Measurements from ENCODE around the gene AMOTL2. TPM values are rescaled to one million over a fixed set of nuclear protein-coding genes. Genes with fewer than 3 reads are reported as not detected.

AMOTL2 gene
- total RNA-seq, 1 donor = 0.10 TPM

DNA sequence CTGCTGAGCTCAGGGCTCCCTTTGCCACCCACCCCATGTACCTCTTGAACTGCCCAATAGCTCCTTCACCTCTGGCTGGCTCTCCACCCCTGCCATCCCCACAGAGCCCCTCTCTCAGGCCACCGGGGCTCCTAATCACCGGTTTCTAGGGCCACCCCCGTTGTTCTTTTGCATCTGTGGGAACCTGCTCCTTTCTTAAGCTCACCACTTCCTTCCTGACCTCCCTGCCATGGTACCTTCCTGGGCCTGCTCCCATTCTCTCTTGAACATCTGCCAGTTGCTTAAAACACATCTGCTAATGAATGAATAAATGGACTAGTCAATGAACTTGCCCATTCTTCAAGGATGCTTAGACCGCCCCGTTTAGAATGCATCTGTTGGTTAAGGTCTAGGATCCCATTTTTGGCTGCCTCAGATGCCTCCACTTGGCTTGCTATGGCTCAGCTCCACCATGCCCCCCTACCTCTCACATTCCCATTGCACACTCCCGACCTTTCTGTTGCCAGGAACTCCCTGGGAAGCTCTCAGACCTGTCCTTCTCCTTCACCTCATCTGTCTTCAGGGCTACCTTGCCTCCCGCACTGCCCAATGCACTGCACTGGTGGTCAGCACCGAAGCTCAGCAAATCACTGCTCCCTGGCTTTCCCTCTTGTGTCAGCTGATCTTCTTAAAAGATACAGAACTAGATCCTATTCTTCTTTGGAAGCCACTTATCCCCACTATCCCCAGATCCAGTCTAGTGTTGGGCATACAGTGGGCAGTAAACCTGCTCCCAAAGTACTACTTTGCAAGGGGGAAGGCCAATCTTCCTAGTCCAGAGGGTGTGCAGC, 9.1 kb downstream of the AMOTL2 start:
- H3K9me3 ChIP-seq (ENCODE audit: low read depth, low read length) = no peaks in the 10 kb centered on the region
- peaks cover 16% of the 10 kb centered on the region for H3K4me1 ChIP-seq (ENCODE audit: insufficient read depth, low read length)
- no peak overlapping the region for H3K4me3 ChIP-seq (ENCODE audit: low read length)
- peaks cover 13% of the 10 kb centered on the region for H3K27me3 ChIP-seq (ENCODE audit: insufficient read depth, low read length)

DNA sequence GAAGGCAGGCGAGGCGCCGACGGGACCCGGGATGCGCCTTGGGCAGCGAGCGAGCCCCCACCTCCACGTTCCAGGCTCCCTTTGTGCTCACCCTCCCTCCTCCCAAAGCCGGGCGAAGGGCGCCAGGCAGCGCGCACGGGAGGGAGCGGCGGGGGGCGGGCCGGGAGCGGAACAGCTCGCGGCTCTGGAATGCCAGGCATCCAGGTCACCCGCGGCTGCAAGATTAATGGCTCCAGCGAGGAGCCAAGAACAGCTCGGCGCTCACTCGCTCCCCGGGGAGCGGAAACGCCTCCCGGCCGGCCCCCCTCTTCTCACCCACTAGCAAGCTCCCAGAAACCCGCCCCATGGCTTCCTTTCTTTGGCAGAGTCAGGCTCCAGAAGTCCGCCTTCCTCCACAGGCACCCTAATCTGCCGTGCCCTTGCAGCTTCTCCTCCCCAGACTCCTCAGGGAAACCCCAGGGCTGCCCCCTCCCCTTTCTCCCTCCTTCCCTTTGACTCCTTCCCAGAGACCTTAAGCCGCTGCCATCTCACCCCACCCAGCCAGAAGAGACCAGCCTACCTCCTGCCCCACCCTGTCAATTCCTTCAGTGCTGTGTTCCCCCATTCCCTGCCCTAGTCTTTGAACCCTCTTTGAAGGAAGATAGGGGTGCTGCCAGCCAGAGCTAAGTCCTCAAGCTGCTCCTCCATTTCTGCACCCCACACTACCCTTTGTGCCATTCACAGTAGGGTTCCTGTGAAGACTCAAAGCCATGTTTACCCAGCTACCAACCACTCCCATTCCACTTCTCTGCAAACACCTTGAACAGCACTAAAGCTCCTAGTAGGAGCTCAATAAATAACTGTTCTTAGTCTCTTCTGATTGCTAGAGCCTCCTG, 9.9 kb downstream of the AMOTL2 start:
- no peaks in the 10 kb centered on the region for H3K9me3 ChIP-seq (ENCODE audit: low read depth, low read length)
- peaks cover 16% of the 10 kb centered on the region for H3K4me1 ChIP-seq (ENCODE audit: insufficient read depth, low read length)
- H3K27me3 ChIP-seq (ENCODE audit: insufficient read depth, low read length) = peaks cover 13% of the 10 kb centered on the region
- H3K4me3 ChIP-seq (ENCODE audit: low read length) = no peak overlapping the region

DNA sequence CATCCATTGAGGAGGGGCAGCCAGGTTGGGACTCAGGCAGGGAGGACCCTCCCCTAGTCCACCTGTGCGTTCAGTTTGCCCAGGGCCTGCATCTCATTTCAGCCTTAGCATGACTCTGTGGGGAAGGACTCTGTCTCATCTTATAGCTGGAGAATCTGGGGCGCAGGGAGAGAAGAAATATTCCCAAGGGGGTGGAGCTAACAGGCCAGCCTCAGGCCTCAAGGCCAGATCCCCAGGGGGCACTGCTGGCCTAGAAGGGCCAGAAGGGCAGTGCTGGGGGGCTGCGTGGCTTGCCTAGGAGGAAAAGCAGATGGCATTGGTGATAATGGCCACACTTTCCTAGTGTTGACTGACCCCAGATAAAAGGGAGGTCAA, 10.9 kb downstream of the AMOTL2 start:
- Histone ChIP-seq H3K9me3 (ENCODE audit: low read depth, low read length) (no peaks in the 10 kb centered on the region), H3K4me1 (ENCODE audit: insufficient read depth, low read length) (peaks cover 16% of the 10 kb centered on the region), H3K27me3 (ENCODE audit: insufficient read depth, low read length) (peaks cover 13% of the 10 kb centered on the region), H3K4me3 (ENCODE audit: low read length) (no peak overlapping the region)

DNA sequence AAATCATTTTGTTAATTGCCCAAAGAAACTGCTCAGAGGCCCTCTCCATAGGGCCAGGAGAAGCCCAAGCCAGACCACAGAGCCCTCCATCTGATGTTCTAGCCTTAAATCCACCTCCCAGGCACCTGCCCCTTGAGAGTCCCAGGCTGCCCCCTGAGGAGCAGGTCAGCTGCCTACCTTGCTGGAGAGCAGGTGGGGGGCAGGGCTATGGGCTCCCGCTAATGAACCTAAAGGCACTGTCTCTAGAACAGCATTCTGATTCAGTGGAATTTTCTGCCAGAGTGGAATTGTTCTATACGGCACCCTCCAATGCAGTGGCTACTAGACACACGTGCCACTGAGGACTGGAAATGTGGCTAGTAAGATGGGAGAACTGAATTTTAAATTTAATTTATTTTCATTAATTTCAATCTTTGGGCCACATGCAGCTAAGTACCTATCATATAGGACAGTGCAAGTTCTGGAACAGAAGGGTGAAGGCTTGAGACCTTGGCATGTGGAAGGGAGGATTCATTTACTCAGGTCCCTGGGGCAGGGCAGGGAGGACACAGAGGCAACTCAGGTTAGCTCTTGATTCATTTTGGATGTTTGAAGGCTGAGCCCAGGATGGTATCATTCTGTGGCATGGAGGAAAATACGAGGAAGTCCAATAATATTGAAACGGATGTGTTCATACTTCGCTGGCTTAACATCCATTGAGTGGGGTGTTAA, 11.4 kb downstream of the AMOTL2 start:
- peaks cover 13% of the 10 kb centered on the region for H3K27me3 ChIP-seq (ENCODE audit: insufficient read depth, low read length)
- peaks cover 16% of the 10 kb centered on the region for H3K4me1 ChIP-seq (ENCODE audit: insufficient read depth, low read length)
- no peaks in the 10 kb centered on the region for H3K9me3 ChIP-seq (ENCODE audit: low read depth, low read length)
- no peak overlapping the region for H3K4me3 ChIP-seq (ENCODE audit: low read length)

DNA sequence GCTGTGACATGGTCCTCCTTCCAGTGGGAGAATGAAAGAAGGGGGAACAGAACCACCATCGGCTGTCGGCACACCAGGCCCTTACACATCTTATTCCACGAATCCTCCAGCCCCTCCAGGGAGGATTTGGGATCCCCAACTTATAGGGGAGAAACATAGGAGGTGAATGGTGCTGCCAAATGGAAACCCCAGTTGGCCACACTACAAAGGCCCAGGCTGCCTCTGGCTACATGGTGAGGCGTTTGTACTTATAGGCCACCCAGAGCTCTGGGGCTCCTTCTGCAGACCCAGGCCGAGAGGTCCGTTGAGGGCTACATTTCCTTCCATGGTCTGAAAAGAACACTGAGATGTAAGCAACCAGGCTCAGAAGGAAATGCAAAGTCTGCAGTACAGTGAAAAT, 12.0 kb downstream of the AMOTL2 start:
- no peaks in the 10 kb centered on the region for H3K9me3 ChIP-seq (ENCODE audit: low read depth, low read length)
- no peak overlapping the region for H3K4me3 ChIP-seq (ENCODE audit: low read length)

DNA sequence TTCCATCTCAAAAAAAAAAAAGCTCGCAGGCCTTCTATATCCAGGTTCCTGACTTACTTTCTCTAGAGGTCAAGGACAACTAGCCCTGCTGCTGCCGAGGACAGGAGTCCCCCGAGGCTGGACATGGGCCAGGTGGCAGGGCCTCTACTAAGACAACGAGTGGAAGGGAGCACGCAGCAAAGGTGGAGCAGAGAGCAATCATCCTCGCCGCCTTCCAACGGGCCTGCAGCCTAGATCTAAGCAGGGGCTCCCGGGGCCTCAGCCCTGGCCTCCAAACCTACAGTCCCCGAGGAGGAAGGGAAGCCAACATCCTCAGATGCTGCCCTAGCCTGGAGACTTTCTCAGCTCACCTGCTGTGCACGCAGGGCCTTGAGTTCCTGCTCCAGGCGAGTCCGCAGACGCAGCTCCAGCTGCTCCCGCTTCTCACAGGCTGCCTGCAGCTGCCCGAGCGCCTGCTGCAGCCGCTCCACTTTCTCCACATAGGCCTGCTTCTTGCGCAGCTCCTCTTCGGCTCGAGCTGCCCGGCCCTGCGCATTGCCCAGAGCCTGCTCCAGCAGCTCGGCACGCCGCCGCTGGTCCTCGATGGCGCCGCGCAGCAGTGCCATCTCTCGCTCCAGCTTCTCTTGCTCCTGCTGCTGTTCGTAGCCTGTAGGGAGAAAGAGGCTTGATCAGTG, 12.9 kb downstream of the AMOTL2 start:
- Histone ChIP-seq H3K9me3 (ENCODE audit: low read depth, low read length) (no peaks in the 10 kb centered on the region), H3K4me3 (ENCODE audit: low read length) (no peak overlapping the region), H3K27me3 (ENCODE audit: insufficient read depth, low read length) (peaks cover 13% of the 10 kb centered on the region), H3K4me1 (ENCODE audit: insufficient read depth, low read length) (peaks cover 16% of the 10 kb centered on the region)

More for the DNA sequence above, 12.0 kb downstream of the AMOTL2 start:
- Histone ChIP-seq H3K27me3 (ENCODE audit: insufficient read depth, low read length) (peaks cover 13% of the 10 kb centered on the region), H3K4me1 (ENCODE audit: insufficient read depth, low read length) (peaks cover 16% of the 10 kb centered on the region)

DNA sequence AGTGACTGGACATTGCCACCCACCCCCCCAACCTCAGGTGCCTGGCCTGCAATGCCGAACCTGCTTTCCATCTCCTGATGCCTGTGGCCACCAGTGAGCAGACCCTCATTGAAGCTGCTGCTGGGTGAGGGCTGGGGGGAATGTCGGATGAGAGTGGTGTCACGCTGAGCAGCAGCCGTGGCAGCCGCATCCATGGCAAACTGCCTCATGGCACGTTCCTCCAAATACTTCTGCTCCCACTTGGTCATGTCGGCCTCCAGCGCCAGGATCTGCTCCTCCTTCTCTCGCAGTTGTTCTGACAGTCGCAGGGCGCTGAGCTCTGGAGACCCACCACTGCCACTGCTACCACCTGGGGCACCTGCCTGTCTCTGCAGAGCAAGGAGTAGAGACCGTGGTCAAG, 14.2 kb downstream of the AMOTL2 start:
- Histone ChIP-seq H3K27me3 (ENCODE audit: insufficient read depth, low read length) (peaks cover 13% of the 10 kb centered on the region), H3K9me3 (ENCODE audit: low read depth, low read length) (no peaks in the 10 kb centered on the region), H3K4me1 (ENCODE audit: insufficient read depth, low read length) (peaks cover 16% of the 10 kb centered on the region), H3K4me3 (ENCODE audit: low read length) (no peak overlapping the region)

DNA sequence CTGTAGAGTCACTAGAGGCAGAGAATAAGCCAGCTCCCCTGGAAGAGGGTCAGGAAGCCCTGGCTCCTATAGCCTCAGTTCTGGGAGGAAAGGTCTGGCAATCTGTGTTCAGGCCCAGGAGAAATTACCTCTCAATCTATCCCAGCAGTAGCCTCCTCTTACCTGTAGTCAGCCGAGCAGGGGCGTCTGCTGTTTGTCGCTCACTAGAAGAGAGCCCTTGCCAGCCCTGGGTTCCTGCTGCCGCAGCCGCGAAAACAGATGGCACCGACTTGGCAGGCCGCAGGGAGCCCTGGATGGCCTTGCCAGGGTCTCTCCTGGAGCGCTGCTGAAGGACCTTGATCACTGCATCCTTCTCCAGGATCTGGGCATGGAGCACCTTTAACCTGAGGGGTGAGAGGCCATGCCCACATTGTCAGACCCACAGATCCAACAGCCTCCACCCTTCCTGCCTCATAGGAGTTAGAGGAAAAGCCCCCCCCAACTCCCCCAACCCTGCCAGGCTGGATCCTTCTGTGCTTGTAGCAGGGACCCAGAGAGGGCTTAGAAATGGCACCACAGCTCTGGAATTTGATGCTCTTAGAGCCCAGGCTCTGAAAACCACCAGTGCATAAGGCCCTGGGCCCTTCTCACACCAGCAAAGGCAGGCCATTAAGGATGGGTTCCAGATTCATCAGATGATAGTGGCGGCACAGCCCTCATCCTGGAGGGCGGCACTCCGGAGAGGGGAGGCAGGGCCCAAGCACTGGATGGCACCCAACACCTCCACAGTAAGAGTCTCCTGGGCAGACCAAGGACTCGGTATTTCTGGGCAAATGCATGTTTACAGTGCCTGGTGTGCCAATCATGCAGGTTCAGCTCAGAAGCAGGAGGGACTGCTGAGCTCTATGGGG, 14.9 kb downstream of the AMOTL2 start:
- H3K9me3 ChIP-seq (ENCODE audit: low read depth, low read length) = no peaks in the 10 kb centered on the region
- peaks cover 9% of the 10 kb centered on the region for H3K27me3 ChIP-seq (ENCODE audit: insufficient read depth, low read length)
- peaks cover 12% of the 10 kb centered on the region for H3K4me1 ChIP-seq (ENCODE audit: insufficient read depth, low read length)
- no peak overlapping the region for H3K4me3 ChIP-seq (ENCODE audit: low read length)

DNA sequence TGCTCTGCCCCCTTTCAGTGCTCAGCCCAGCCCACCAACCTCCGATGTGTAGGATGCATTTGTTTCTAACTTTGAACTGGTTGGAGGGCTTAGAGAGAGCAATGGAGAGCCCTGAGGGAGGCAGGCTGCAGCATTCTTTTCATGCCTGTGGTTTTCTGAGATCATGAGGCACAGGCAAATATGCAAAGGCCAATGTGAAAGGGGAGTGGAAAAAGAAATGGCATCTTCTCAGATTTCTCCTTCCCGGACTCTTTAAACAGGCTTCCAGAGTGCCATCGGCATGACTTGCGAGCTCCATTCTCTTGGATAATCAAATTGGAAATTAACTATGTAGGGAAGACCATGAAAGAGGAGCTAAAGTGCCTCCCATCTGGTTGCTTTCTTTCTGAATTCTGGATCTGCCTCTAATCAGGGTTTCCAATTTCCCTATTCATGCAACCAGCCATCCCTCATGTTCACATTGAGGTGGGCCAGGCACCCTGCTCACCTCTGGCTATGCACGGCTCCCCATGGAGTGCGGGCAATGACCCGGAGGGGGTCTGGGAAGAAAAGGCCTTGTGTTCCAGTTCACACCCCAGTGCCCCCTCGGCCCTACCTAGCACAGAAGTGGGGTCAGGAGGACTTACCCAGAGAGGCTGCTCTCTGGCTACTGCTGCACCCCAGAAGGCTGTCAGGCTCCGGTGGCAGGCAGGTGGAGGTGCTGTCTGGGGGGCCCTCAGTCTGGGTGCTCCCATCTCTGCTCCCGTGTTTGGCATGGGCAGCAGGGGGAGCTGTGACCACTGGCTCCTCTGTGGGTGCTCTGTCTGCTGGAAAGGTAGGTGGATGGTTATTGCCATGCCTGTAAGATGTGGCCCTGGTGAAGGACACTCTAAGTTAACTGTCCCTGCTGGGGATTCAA, 16.1 kb downstream of the AMOTL2 start:
- no peak overlapping the region for H3K4me3 ChIP-seq (ENCODE audit: low read length)
- peaks cover under 1% of the 10 kb centered on the region for H3K4me1 ChIP-seq (ENCODE audit: insufficient read depth, low read length)
- H3K27me3 ChIP-seq (ENCODE audit: insufficient read depth, low read length) = peaks cover 1% of the 10 kb centered on the region
- no peaks in the 10 kb centered on the region for H3K9me3 ChIP-seq (ENCODE audit: low read depth, low read length)

DNA sequence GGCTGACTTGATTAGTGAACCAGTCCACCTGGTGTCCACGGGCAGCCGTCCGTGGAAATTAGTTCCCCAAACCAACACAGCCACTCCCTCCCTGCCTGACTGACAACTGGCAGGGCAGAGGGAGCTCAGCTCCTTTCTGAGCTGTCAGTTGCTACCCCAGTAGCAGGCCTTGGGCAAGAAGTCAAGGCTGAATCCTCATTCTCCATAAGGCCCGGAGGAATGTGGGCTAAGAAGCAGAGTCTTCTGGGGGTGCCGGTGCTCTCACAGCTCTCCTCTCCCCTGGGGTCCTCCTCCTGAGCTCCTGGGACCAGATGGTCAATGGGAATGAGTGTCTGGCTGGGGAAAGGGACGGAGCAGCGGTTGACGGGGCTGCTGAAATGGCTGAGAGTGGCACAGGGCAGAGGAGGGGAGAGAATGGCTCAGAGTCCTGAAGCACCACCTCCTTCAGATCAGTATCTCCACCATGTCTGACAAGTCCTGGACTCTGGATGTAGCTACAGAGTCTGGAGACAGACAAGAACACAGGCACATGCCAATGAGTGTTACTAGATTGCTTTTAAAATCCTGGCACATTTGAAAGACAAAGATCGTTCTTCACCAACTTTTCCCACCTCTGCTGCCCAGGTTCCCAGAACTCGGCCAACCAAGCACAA, 16.9 kb downstream of the AMOTL2 start:
- Histone ChIP-seq H3K27me3 (ENCODE audit: insufficient read depth, low read length) (no peaks in the 10 kb centered on the region), H3K4me3 (ENCODE audit: low read length) (no peak overlapping the region), H3K4me1 (ENCODE audit: insufficient read depth, low read length) (no peaks in the 10 kb centered on the region), H3K9me3 (ENCODE audit: low read depth, low read length) (no peaks in the 10 kb centered on the region)

DNA sequence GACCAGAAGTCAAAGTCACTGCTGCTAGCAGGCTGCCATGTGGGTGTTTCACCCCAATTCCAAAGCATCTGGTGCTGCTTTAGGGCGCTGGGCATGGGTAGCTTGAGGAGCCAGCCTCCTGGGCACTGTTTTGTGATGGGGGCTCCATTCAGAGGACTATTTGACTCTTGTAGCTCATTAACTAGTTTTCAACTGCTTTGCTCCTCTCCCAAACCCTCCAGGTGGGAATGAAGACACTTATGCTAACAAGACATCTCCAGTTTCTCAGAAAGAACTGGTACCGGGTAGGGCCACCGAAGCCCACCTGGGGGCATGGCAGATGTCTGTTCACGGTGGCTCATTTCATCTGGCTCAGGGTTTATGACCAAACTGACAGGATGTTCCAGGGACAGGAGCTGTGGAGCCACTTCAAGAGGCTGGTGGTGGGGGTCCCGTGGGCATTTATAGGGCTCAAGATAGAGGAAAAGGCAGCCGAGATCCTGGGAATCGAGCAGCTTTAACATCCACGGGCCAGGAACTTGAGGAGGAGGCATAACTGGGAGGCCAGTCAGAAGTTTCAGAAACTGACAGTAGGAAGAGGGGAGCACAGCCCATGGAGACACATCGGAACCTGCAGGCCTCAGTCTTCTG, 17.7 kb downstream of the AMOTL2 start:
- no peaks in the 10 kb centered on the region for H3K27me3 ChIP-seq (ENCODE audit: insufficient read depth, low read length)
- no peaks in the 10 kb centered on the region for H3K4me1 ChIP-seq (ENCODE audit: insufficient read depth, low read length)
- H3K4me3 ChIP-seq (ENCODE audit: low read length) = no peak overlapping the region
- H3K9me3 ChIP-seq (ENCODE audit: low read depth, low read length) = no peaks in the 10 kb centered on the region

DNA sequence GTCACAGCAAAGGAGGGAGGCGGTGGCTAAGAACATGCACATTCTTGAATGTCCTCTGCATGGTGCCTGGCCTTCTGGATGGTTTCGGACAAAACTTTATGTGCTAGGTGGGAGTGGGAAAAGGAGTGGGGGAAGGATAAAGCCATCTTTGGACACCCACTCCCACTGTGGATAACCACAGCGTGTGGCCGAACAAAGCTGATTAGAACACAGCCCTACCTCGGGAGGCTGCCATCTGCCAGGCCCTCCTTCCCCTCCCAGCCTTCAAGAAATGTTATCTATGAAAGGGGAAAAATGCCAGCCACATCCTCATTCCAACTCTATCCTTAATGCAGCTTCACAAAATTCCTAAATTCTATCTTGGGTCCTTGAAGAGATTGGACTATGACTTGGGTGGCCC, 18.8 kb downstream of the AMOTL2 start:
- H3K4me3 ChIP-seq (ENCODE audit: low read length) = no peak overlapping the region

More for the DNA sequence above, 18.8 kb downstream of the AMOTL2 start:
- no peaks in the 10 kb centered on the region for H3K9me3 ChIP-seq (ENCODE audit: low read depth, low read length)
- H3K27me3 ChIP-seq (ENCODE audit: insufficient read depth, low read length) = no peaks in the 10 kb centered on the region
- H3K4me1 ChIP-seq (ENCODE audit: insufficient read depth, low read length) = no peaks in the 10 kb centered on the region
